Right lobe of liver (tissue), 6 donors: Measurements from ENCODE around the gene ETFB. TPM values are rescaled to one million over a fixed set of nuclear protein-coding genes. Genes with fewer than 3 reads are reported as not detected.

ENCODE experiments used
- ATAC-seq, 4 donors: fragments of 200-7000 bp; cut with Tn5 transposase; one replicate each; pipeline ENCODE4 v1.9.1; 2020; ENCODE audit warnings: mild to moderate bottlenecking in 4 of 4, moderate library complexity in 4 of 4
- DNase-seq, 3 donors: peaks; one replicate each; pipeline ENCODE4 v3.0.0-alpha.2; 2020
- H3K27ac ChIP-seq, 3 donors: fragments of 200-600 bp; one replicate each; pipeline ENCODE4 v1.8.0; 2022
- H3K27me3 ChIP-seq, 2 donors: fragments of 200-600 bp; one replicate each; pipeline ENCODE4 v1.8.0; 2022
- H3K36me3 ChIP-seq, 4 donors: fragments of 200-600 bp; sonication (generic) in 1 of 4; one replicate each; pipeline versions ENCODE4 v1.5.1 to v1.8.0; 2017 to 2022; ENCODE audit warnings: control low read depth in 1 of 4
- H3K4me1 ChIP-seq, 4 donors: fragments of 200-600 bp; sonication (generic) in 1 of 4; one replicate each; pipeline versions ENCODE4 v1.5.1 to v1.8.0; 2017 to 2022; ENCODE audit warnings: control low read depth in 1 of 4
- H3K4me3 ChIP-seq, 3 donors: fragments of 200-600 bp; one replicate each; pipeline ENCODE4 v1.8.0; 2022
- H3K9me3 ChIP-seq, 4 donors: fragments of 200-600 bp; sonication (generic) in 1 of 4; one replicate each; pipeline versions ENCODE4 v1.5.1 to v1.8.0; 2017 to 2022; ENCODE audit warnings: control low read depth in 1 of 4
- POLR2A ChIP-seq: fragments of 450-650 bp; IDR thresholded peaks from one replicate; pipeline ENCODE4 v1.6.1; 2017; ENCODE audit warnings: antibody characterized with exemption, mild to moderate bottlenecking
- WGBS: methylation state at CpG from one replicate; pipeline ENCODE4 v1.1.6; 2018; ENCODE audit warnings: low coverage, low lambda C conversion rate; ENCODE audit not compliant: insufficient coverage; ENCODE audit errors: missing lambda C conversion rate; 5-methylcytosine and 5-hydroxymethylcytosine counted together
- intact Hi-C, 2 donors: fragments of 100-400 bp; cut with DNase I; formaldehyde crosslinking; loops; one replicate each; pipeline versions ENCODE4 v1.11.2 to v1.14.1; 2022
- total RNA-seq, 6 experiments: library from RNA; depleted of rRNA in 2 of 6; stranded (reverse); fragments of >200 nt in 2 of 6; fragmentation: NEBNext Ultra II Directional in 3 of 6; extraction: Animal tissue kit (Norgen Biotek cat#: 25700) in 3 of 6; gene quantifications; one replicate each; pipeline versions ENCODE4 v1.1.0 to v1.2.4, GENCODE V29; 2016 to 2023
- TF ChIP-seq, protein P1 (sequence below), 4 donors: fragments of 200-600 bp in 3 of 4; fragments of 450-650 bp in 1 of 4; IDR thresholded peaks; one replicate each; pipeline versions ENCODE4 v1.5.1 to v1.8.0; 2016 to 2022; ENCODE audit warnings: antibody characterized with exemption in 4 of 4, mild to moderate bottlenecking in 2 of 4
- donor health status: DM: no; HTN: yes; CAD: no.
- donor health status: DM: no; HTN: no; CAD: no.
- donor health status: DM: no; HTN: no; CAD: no.
- donor health status: DM: no; HTN: yes; CAD: no.
- donor health status: DM: no; HTN: yes; CAD: no.

The ETFB gene
- total RNA-seq, 6 experiments from 2014 or later = 210 to 439 (median 345) TPM

DNA sequence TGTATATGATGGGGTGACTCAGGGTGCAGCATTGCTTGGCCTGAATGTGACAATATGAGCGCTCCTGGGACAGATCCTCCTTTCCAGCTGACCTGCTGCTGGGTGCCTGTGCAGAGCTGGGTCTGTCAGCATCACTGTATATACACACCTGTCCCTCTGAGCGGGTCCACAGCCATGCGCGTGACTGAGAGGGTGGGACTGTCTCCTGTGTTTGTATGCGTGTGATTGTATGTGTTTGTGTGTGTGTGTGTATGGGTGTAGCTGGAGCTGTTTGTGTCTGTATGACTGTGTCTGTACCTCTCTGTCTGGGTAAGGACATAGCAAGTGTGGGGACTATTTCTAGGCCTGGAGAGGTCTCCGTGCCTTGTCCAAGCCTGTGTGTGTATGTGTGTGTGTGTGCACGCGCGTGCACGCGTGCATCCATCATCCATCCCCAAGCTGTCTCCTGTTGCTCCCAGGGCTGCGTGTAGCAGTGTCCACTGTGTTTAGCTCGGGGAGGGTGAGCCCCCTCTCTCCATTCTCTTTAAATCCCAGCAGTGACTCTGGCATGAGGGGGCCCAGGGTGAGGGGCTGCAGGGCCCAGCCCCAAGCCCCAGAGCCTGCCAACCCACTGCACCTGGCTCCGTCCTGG is 46.4 kb downstream of the ETFB start:
- Histone ChIP-seq H3K9me3 (no peaks in the 10 kb centered on the region), H3K36me3 (no peaks in the 10 kb centered on the region), H3K27me3 (no peaks in the 10 kb centered on the region), H3K4me3 (no peak overlapping the region), H3K27ac (no peak overlapping the region), H3K4me1 (no peaks in the 10 kb centered on the region)
- 88% methylated on average over 13 of the region's 14 CpGs for WGBS
- intact Hi-C loops = loop anchor here in 1 of 2 donors (10.0 kb wide), 1 partner anchor 95 kb away; the partner anchor contains the start of gene SIGLEC10
- ATAC-seq = no peak
- DNase-seq = no peak
- TF ChIP-seq POLR2A = no peak
- TF ChIP-seq, protein P1, sequence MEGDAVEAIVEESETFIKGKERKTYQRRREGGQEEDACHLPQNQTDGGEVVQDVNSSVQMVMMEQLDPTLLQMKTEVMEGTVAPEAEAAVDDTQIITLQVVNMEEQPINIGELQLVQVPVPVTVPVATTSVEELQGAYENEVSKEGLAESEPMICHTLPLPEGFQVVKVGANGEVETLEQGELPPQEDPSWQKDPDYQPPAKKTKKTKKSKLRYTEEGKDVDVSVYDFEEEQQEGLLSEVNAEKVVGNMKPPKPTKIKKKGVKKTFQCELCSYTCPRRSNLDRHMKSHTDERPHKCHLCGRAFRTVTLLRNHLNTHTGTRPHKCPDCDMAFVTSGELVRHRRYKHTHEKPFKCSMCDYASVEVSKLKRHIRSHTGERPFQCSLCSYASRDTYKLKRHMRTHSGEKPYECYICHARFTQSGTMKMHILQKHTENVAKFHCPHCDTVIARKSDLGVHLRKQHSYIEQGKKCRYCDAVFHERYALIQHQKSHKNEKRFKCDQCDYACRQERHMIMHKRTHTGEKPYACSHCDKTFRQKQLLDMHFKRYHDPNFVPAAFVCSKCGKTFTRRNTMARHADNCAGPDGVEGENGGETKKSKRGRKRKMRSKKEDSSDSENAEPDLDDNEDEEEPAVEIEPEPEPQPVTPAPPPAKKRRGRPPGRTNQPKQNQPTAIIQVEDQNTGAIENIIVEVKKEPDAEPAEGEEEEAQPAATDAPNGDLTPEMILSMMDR (IDR thresholded peaks at IDR 0.05) = no peak

DNA sequence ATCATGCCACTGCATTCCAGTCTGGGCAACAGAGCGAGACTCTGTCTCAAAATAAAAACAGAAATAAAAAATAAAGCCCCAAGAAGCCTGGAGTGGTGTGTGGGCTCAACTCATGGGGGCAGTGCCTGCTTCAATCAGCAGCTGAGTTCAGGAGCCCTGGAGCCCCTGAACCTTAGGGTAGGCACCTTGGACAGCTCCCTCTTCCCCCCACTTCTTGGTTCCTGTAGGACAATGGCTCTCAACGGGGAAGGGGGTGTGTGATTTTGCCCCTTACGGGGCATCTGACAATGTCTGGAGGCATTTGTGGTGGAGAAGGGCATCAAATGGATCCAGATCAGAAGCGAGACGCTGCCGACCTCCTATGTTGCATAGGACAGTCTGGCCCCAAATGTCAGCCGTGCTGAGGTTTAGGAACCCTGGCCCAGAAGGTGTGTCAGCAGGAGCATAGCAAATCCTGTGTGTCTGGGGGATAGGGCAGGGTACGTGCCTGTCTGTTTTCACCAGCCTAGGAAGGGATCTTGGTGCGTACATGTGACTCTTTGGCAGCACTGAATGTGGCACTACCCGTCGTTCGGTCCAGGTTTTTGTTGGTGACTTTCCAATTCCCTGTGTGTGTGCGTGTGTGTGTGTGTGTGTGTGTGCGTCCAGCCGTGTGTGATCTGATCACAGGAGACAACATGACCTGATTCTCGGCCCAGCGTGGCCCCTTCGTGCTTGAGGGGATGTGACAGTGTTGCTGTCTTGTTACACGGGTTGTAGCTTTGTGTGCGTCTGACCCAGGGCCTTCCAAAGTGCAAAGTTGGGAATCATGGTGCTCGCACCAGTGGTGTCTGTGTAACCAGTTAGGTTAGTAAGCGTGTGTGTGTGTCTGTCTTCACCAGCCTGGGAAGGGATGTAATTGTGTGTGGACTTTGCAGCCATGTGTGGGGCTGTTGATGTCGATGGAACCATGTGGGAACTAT is 47.2 kb downstream of the ETFB start:
- no peak for TF ChIP-seq POLR2A
- TF ChIP-seq, protein P1 (IDR thresholded peaks at IDR 0.05) = no peak
- Histone ChIP-seq H3K27me3 (no peaks in the 10 kb centered on the region), H3K4me3 (no peak overlapping the region), H3K36me3 (no peaks in the 10 kb centered on the region), H3K9me3 (no peaks in the 10 kb centered on the region), H3K27ac (no peak overlapping the region), H3K4me1 (no peaks in the 10 kb centered on the region)
- intact Hi-C loops = no loop called here
- ATAC-seq = no peak
- WGBS = 63% methylated on average over 12 of the region's 23 CpGs
- no peak for DNase-seq

DNA sequence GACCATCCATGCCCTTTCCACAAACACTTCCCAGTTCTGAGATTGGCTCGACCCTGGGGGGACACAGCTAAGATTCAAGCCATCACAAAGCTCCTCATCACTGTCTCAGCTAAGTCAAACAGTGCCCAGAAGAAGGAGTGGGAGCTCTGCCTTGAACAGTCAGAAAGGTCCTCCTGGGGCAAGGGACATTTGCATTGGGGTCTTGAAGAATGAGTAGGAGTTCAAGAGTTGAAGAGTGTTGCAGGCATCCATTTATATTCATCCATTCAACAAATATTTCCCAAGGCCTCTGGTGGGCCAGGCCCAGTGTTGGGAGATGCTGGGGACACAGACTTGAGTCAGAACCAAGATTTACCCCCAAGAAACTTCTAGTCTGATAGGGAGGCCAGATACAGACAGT is 48.2 kb downstream of the ETFB start:
- Histone ChIP-seq H3K27ac (no peak overlapping the region), H3K4me3 (no peak overlapping the region), H3K36me3 (no peaks in the 10 kb centered on the region), H3K4me1 (no peaks in the 10 kb centered on the region), H3K27me3 (no peaks in the 10 kb centered on the region), H3K9me3 (no peaks in the 10 kb centered on the region)
- intact Hi-C loops = no loop called here
- WGBS = 33% methylated on average over 1 of the region's 1 CpG
- TF ChIP-seq, protein P1 (IDR thresholded peaks at IDR 0.05) = no peak
- no peak for TF ChIP-seq POLR2A
- ATAC-seq = no peak
- no peak for DNase-seq

DNA sequence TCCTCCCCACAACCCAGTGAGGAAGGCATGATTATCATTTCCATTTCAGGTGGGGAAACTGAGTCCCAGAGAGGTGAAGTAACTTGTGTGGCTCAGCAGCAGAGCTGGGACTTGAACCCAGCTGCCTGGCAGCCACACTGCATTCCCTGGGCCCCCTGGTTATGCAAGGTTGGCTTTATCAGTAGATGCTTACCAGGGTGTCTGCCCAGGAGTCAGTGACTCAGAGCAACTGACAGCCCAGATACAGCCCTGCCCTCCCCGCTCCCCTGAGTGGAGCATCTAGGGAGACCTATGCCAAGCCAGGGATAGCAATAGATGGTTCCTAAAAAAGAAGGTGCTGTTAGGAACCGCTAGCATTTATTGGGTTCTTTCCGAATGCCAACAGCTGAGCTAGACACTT is 48.8 kb downstream of the ETFB start:
- H3K4me3 ChIP-seq = no peak overlapping the region
- no peak for TF ChIP-seq POLR2A
- TF ChIP-seq, protein P1 (IDR thresholded peaks at IDR 0.05) = no peak
- H3K27me3 ChIP-seq = no peaks in the 10 kb centered on the region
- intact Hi-C loops = no loop called here
- no peak overlapping the region for H3K27ac ChIP-seq
- DNase-seq (no peak), ATAC-seq (no peak)
- H3K4me1 ChIP-seq = no peaks in the 10 kb centered on the region
- no peaks in the 10 kb centered on the region for H3K36me3 ChIP-seq
- no peaks in the 10 kb centered on the region for H3K9me3 ChIP-seq
- 75% methylated on average over 2 of the region's 3 CpGs for WGBS
